Measurements from ENCODE around the gene PANK2.

DNA sequence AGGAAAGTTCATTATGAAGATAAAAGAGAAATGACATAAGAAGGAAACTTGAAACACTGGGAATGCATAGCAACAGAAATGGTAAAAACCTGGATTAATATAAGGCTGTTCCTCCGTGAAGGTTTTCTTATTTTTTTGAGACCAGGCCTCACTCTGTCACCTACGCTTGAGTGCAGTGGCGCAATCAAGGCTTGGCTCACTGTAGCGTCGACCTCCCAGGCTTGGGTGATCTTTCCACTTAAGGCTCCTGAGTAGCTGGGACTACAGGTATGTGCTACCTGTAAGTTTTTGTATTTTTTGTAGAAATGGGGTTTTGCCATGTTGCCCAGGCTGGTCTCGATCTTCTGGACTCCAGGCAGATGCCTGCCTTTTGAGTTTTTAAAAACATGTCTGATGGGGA is 51.7 kb downstream of the PANK2 start:
- TF ChIP-seq POLR2A (IDR thresholded peaks at IDR 0.05) = no peak
- TF ChIP-seq, protein P1, sequence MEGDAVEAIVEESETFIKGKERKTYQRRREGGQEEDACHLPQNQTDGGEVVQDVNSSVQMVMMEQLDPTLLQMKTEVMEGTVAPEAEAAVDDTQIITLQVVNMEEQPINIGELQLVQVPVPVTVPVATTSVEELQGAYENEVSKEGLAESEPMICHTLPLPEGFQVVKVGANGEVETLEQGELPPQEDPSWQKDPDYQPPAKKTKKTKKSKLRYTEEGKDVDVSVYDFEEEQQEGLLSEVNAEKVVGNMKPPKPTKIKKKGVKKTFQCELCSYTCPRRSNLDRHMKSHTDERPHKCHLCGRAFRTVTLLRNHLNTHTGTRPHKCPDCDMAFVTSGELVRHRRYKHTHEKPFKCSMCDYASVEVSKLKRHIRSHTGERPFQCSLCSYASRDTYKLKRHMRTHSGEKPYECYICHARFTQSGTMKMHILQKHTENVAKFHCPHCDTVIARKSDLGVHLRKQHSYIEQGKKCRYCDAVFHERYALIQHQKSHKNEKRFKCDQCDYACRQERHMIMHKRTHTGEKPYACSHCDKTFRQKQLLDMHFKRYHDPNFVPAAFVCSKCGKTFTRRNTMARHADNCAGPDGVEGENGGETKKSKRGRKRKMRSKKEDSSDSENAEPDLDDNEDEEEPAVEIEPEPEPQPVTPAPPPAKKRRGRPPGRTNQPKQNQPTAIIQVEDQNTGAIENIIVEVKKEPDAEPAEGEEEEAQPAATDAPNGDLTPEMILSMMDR (IDR thresholded peaks at IDR 0.05) = no peak
- no peak for TF ChIP-seq POLR2AphosphoS5 (IDR thresholded peaks at IDR 0.05)
- TF ChIP-seq EP300 (IDR thresholded peaks at IDR 0.05) = no peak

Data from suprapubic skin (tissue), 4 donors.